Loucy (cell line): Measurements from ENCODE around the gene TBC1D22A.

Experiments used
- H2AFZ ChIP-seq: fragments of 200-600 bp; sonication (generic); 2 replicates; pipeline ENCODE4 v1.6.0; 2016; ENCODE audit warnings: antibody characterized with exemption, mild to moderate bottlenecking, low read length, moderate library complexity
- H3F3A ChIP-seq: fragments of 200-600 bp; 2 replicates; pipeline ENCODE4 v1.6.0; 2016; ENCODE audit warnings: antibody characterized with exemption, low read depth, mild to moderate bottlenecking
- H3K27me3 ChIP-seq: fragments of 200-600 bp; sonication (generic); 2 replicates; pipeline ENCODE4 v1.6.1; 2014; ENCODE audit warnings: low read length, mild to moderate bottlenecking; ENCODE audit not compliant: insufficient read depth, poor library complexity, severe bottlenecking
- H3K36me3 ChIP-seq: fragments of 200-600 bp; sonication (generic); 2 replicates; pipeline ENCODE4 v1.6.1; 2016; ENCODE audit warnings: low read length; ENCODE audit not compliant: insufficient read depth
- H3K4me1 ChIP-seq: fragments of 200-600 bp; sonication (generic); 2 replicates; pipeline ENCODE4 v1.5.1; 2014; ENCODE audit warnings: low read length, mild to moderate bottlenecking; ENCODE audit not compliant: insufficient read depth, poor library complexity, severe bottlenecking
- H3K4me2 ChIP-seq: fragments of 200-600 bp; sonication (generic); 2 replicates; pipeline ENCODE4 v1.6.0; 2014; ENCODE audit warnings: antibody characterized with exemption, low read length, low read depth, mild to moderate bottlenecking; ENCODE audit not compliant: poor library complexity, severe bottlenecking
- H3K4me3 ChIP-seq: fragments of 200-600 bp; sonication (generic); 2 replicates; pipeline ENCODE4 v1.5.1; 2014; ENCODE audit warnings: low read length, mild to moderate bottlenecking, mixed read lengths; ENCODE audit not compliant: poor library complexity, severe bottlenecking
- H3K79me2 ChIP-seq: fragments of 200-600 bp; sonication (generic); 2 replicates; pipeline ENCODE4 v1.6.1; 2014; ENCODE audit warnings: low read length; ENCODE audit not compliant: insufficient read depth
- H3K9ac ChIP-seq: fragments of 200-600 bp; sonication (generic); 2 replicates; pipeline ENCODE4 v1.6.0; 2014; ENCODE audit warnings: mild to moderate bottlenecking, low read depth, low read length, moderate library complexity; ENCODE audit not compliant: poor library complexity, severe bottlenecking
- H3K9me2 ChIP-seq: fragments of 200-600 bp; sonication (generic); replicated peaks from 2 replicates; pipeline ENCODE4 v1.6.1; 2016; ENCODE audit warnings: low read depth, low read length, mixed read lengths
- H3K9me3 ChIP-seq: fragments of 200-600 bp; sonication (generic); 2 replicates; pipeline ENCODE4 v1.6.1; 2014; ENCODE audit warnings: mild to moderate bottlenecking, antibody characterized with exemption, low read length, low read depth; ENCODE audit not compliant: insufficient read depth
- H4K20me1 ChIP-seq: fragments of 200-600 bp; sonication (generic); 2 replicates; pipeline ENCODE4 v1.6.0; 2014; ENCODE audit warnings: antibody characterized with exemption, low read length, mild to moderate bottlenecking; ENCODE audit not compliant: insufficient read depth, poor library complexity, severe bottlenecking
- CTCF ChIP-seq: fragments of 200-600 bp; sonication (generic); conservative IDR thresholded peaks from 2 replicates; pipeline ENCODE4 v1.5.1; 2014; ENCODE audit warnings: mild to moderate bottlenecking, antibody characterized with exemption, low read length
- EZH2phosphoT487 ChIP-seq: fragments of 200-600 bp; IDR thresholded peaks from 2 replicates; pipeline ENCODE4 v1.6.1; 2018; ENCODE audit warnings: antibody characterized with exemption, mild to moderate bottlenecking, moderate library complexity, borderline replicate concordance

The TBC1D22A gene

GRCh38 chr22:47064416-47064815 is 302.0 kb downstream of the TBC1D22A start:
- no peaks in the 10 kb centered on the region for H3K9me3 ChIP-seq
- H3K79me2 ChIP-seq, result peaks cover 9% of the 10 kb centered on the region; the same call in 1 of the 2 replicates
- H3K27me3 ChIP-seq, result no peaks in the 10 kb centered on the region
- H3F3A ChIP-seq, result no peaks in the 10 kb centered on the region
- 0 out of 2 replicates have a peak, but pooled peaks have one; percentile 22 for TF ChIP-seq CTCF
- TF ChIP-seq EZH2phosphoT487, result no peak
- H3K36me3 ChIP-seq, result peaks cover 25% of the 10 kb centered on the region; the same call in 1 of the 2 replicates
- H4K20me1 ChIP-seq, result peaks cover 4% of the 10 kb centered on the region
- no peak overlapping the region for H3K4me3 ChIP-seq
- H2AFZ ChIP-seq, result no peak overlapping the region
- H3K4me2 ChIP-seq, result no peak overlapping the region
- H3K9me2 ChIP-seq, result no peaks in the 10 kb centered on the region
- H3K9ac ChIP-seq, result no peak overlapping the region
- peaks cover 15% of the 10 kb centered on the region for H3K4me1 ChIP-seq

DNA sequence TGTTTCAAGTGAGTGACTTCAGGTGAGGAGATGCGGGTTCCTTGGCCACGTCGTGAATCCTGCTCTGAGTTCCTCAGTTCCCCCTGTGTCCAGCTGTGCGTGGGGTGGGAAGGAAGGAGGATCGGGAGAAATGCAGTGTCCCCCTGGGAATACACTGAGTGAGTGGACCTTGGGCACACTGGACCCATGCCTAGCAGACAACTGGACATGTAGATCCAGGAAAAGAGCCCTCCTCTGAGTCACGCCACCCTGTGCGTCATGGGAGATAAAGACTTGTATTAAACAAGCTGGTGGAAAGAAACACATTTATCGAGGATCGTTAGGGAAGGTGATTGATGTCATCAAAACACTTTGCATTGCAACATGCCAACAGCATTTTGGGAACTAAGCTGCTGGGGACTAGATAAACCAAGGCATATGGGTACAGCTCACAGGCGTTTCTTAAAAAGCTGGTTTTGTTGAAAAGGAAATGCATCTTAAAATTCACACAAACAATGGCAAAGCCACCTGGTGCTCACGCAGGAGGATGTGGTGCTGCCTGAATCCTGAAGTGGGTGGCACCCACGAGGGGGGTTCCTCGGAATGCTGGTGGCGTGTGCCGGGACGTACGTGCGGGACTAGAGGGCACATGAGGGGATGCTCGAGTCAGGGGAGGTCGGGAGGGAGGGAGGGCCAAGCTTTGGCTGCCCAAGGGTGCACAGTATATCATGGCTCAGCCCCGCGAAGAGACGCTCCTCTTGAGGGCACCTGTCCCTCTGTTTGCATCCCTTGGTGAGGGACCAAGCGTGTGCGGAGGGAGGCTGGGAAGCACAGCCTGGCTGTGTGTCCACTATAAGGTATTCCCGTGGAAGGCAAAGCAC is 303.5 kb downstream of the TBC1D22A start:
- no peak overlapping the region for H2AFZ ChIP-seq
- H3K4me1 ChIP-seq, result peaks cover 10% of the 10 kb centered on the region
- peaks cover 4% of the 10 kb centered on the region for H4K20me1 ChIP-seq
- H3K4me3 ChIP-seq, result no peak overlapping the region
- TF ChIP-seq CTCF (no peak), EZH2phosphoT487 (no peak)
- no peaks in the 10 kb centered on the region for H3K27me3 ChIP-seq
- no peaks in the 10 kb centered on the region for H3F3A ChIP-seq
- peaks cover 14% of the 10 kb centered on the region; the same call in 1 of the 2 replicates for H3K79me2 ChIP-seq
- H3K9ac ChIP-seq, result no peak overlapping the region
- H3K9me2 ChIP-seq, result no peaks in the 10 kb centered on the region
- peaks cover 21% of the 10 kb centered on the region; the same call in 1 of the 2 replicates for H3K36me3 ChIP-seq
- H3K9me3 ChIP-seq, result no peaks in the 10 kb centered on the region
- no peak overlapping the region for H3K4me2 ChIP-seq

DNA sequence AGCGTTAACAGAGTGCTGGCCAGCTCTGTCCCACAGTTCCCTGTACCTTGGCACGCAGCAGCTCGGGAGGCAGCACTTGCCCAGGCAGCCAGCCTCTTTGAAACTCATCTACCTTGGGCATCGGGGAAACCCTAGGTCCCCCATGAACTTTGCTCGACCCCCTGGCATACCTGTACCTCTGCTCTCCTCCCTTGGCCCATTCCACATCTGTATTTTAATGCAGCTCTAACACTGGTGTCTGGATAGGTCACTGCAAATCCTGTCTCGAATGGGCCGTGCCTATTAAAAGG is 304.1 kb downstream of the TBC1D22A start:
- no peak overlapping the region for H3K4me3 ChIP-seq
- H3K36me3 ChIP-seq, result peaks cover 15% of the 10 kb centered on the region; the same call in 1 of the 2 replicates
- H3K9ac ChIP-seq, result no peak overlapping the region
- no peaks in the 10 kb centered on the region for H3K9me2 ChIP-seq
- H3K4me1 ChIP-seq, result peaks cover 10% of the 10 kb centered on the region
- no peaks in the 10 kb centered on the region for H3K9me3 ChIP-seq
- no peaks in the 10 kb centered on the region for H3F3A ChIP-seq
- TF ChIP-seq EZH2phosphoT487 (no peak), CTCF (no peak)
- peaks cover 8% of the 10 kb centered on the region for H4K20me1 ChIP-seq
- peaks cover 18% of the 10 kb centered on the region; the same call in 1 of the 2 replicates for H3K79me2 ChIP-seq
- H3K4me2 ChIP-seq, result no peak overlapping the region
- H2AFZ ChIP-seq, result no peak overlapping the region
- H3K27me3 ChIP-seq, result no peaks in the 10 kb centered on the region
